K562 (cell line): ENCODE data around the gene IL1F10. TPM values are rescaled to one million over a fixed set of nuclear protein-coding genes. Genes with fewer than 3 reads are reported as not detected.

Experiments
- ATAC-seq: fragments of 200-7000 bp; cut with Tn5 transposase; 3 replicates; pipeline ENCODE4 v1.9.1; 2020; ENCODE audit warnings: moderate library complexity
- BruUV-seq: library from RNA; stranded (reverse); fragments of 400-500 nt; replicated peaks from 2 replicates; lab custom pipeline; 2021; lab: Mats Ljungman, UMichigan
- CTCF ChIA-PET: fragments of 300-600 bp; formaldehyde crosslinking; extraction: SDS; loops from one replicate; lab custom pipeline; 2021; ENCODE audit warnings: low intra/inter-chr PET ratio; lab: Yijun Ruan, JAX
- POLR2A ChIA-PET: fragments of 300-600, 350-650 bp; sonication (Branson Sonifier 250); formaldehyde crosslinking; extraction: SDS; loops from one replicate; lab custom pipeline; 2021; ENCODE audit warnings: antibody characterized with exemption, inconsistent platforms; lab: Yijun Ruan, JAX
- DNase-seq, 4 experiments: peaks; one replicate each; pipeline versions ENCODE4 v3.0.0 to v3.0.0-alpha.2; 2011 to 2018; ENCODE audit warnings: low spot score in 3 of 4, mixed read lengths in 3 of 4; ENCODE audit errors: extremely low read depth in 1 of 4
- FAIRE-seq: peaks from 2 replicates; lab custom pipeline; 2011; peaks lifted over from hg19 to GRCh38; lab: Jason Lieb, UNC
- H2AFZ ChIP-seq: 2 replicates; pipeline ENCODE4 v1.6.0; 2011; ENCODE audit warnings: low read depth, low read length, control low read depth, inconsistent platforms
- H3K27ac ChIP-seq: fragments of 200-600 bp; 3 replicates; pipeline ENCODE4 v1.8.0; 2011; ENCODE audit warnings: low read depth, mild to moderate bottlenecking, control low read depth, inconsistent platforms, low read length, moderate library complexity, mixed read lengths; ENCODE audit errors: extremely low read depth
- H3K27me3 ChIP-seq, 2 experiments: fragments of 300-600 bp in 1 of 2; 2 replicates in 1 of 2; 3 replicates in 1 of 2; pipeline versions ENCODE4 v1.6.0 to v1.8.0; 2011; ENCODE audit warnings: inconsistent platforms in 2 of 2, low read length in 2 of 2, mild to moderate bottlenecking in 1 of 2, mixed read lengths in 1 of 2, moderate library complexity in 1 of 2; ENCODE audit not compliant: control insufficient read depth in 2 of 2, insufficient read depth in 2 of 2
- H3K36me3 ChIP-seq: fragments of 300-600 bp; 3 replicates; pipeline ENCODE4 v1.8.0; 2011; ENCODE audit warnings: mild to moderate bottlenecking, low read length, inconsistent platforms; ENCODE audit not compliant: control insufficient read depth, insufficient read depth
- H3K4me1 ChIP-seq, 2 experiments: fragments of 200-600 bp in 1 of 2; replicated peaks in 1 of 2; 2 replicates in 1 of 2; 3 replicates in 1 of 2; pipeline versions ENCODE4 v1.5.1 to v1.8.0; 2011; ENCODE audit warnings: inconsistent platforms in 2 of 2, low read length in 2 of 2, mild to moderate bottlenecking in 1 of 2, mixed read lengths in 1 of 2, moderate library complexity in 1 of 2; ENCODE audit not compliant: control insufficient read depth in 2 of 2, insufficient read depth in 2 of 2
- H3K4me2 ChIP-seq: 2 replicates; pipeline ENCODE4 v1.6.1; 2011; ENCODE audit warnings: low read length, control low read depth, inconsistent platforms, mixed read lengths; ENCODE audit not compliant: insufficient read depth
- H3K4me3 ChIP-seq: fragments of 200-600 bp; sonication (generic), shearing (Covaris generic); 2 replicates; pipeline ENCODE4 v1.5.1; 2016; ENCODE audit warnings: control low read depth, inconsistent platforms
- H3K79me2 ChIP-seq: fragments of 200-600 bp; 3 replicates; pipeline ENCODE4 v1.8.0; 2011; ENCODE audit warnings: low read length, inconsistent platforms; ENCODE audit not compliant: control insufficient read depth, insufficient read depth
- H3K9ac ChIP-seq, 2 experiments: 2 replicates each; pipeline versions ENCODE4 v1.6.0 to v1.6.1; 2011; ENCODE audit warnings: low read depth in 2 of 2, low read length in 2 of 2, control low read depth in 1 of 2, inconsistent platforms in 1 of 2, mild to moderate bottlenecking in 1 of 2, mixed read lengths in 1 of 2; ENCODE audit not compliant: insufficient read depth in 1 of 2
- H3K9me1 ChIP-seq: one replicate; pipeline ENCODE4 v1.6.0; 2011; ENCODE audit warnings: inconsistent platforms, mild to moderate bottlenecking, low read length, moderate library complexity; ENCODE audit not compliant: control insufficient read depth, insufficient read depth
- H3K9me3 ChIP-seq: replicated peaks from 2 replicates; pipeline ENCODE4 v1.5.1; 2011; ENCODE audit warnings: low read depth, low read length, inconsistent platforms; ENCODE audit not compliant: control insufficient read depth, insufficient read depth
- H4K20me1 ChIP-seq: replicated peaks from 2 replicates; pipeline ENCODE4 v1.6.1; 2011; ENCODE audit warnings: low read length, inconsistent platforms, mixed read lengths; ENCODE audit not compliant: control insufficient read depth, insufficient read depth
- E2F1 ChIP-seq: sonication (generic); formaldehyde crosslinking; IDR thresholded peaks from 2 replicates; pipeline ENCODE4 v1.8.1; 2023; ENCODE audit warnings: mild to moderate bottlenecking, missing genetic modification reagents, moderate library complexity
- E2F5 ChIP-seq: sonication (generic); formaldehyde crosslinking; IDR thresholded peaks from 2 replicates; pipeline ENCODE4 v1.8.0; 2022; ENCODE audit warnings: mild to moderate bottlenecking, missing genetic modification reagents
- JUND ChIP-seq, 2 experiments: IDR thresholded peaks; 2 replicates in 1 of 2; 3 replicates in 1 of 2; pipeline ENCODE4 v1.6.1; 2011; ENCODE audit warnings: borderline replicate concordance in 2 of 2, low read depth in 2 of 2, low read length in 2 of 2, improper control_type of control experiment in 1 of 2, missing biosample characterization in 1 of 2, missing genetic modification characterization in 1 of 2, missing genetic modification reagents in 1 of 2
- PATZ1 ChIP-seq: fragments of 250-450 bp; sonication (Bioruptor Pico); IDR thresholded peaks from 2 replicates; pipeline ENCODE4 v1.5.0; 2020; ENCODE audit warnings: mild to moderate bottlenecking, borderline replicate concordance
- POLR2AphosphoS5 ChIP-seq: IDR thresholded peaks from 2 replicates; pipeline ENCODE4 v1.6.1; 2011; ENCODE audit warnings: mild to moderate bottlenecking, low read depth, low read length, moderate library complexity; ENCODE audit not compliant: control insufficient read depth, insufficient read depth
- RREB1 ChIP-seq: fragments of 250-450 bp; sonication (Bioruptor Pico); IDR thresholded peaks from 2 replicates; pipeline ENCODE4 v1.4.0; 2020
- STAT6 ChIP-seq: sonication (generic); formaldehyde crosslinking; IDR thresholded peaks from 2 replicates; pipeline ENCODE4 v1.8.1; 2023; ENCODE audit warnings: mild to moderate bottlenecking, missing genetic modification reagents
- WGBS: fragments of 100-300 bp; shearing (Covaris generic); methylation state at CpG from one replicate; pipeline ENCODE4 v1.1.6; 2016; ENCODE audit warnings: low coverage, mixed read lengths; ENCODE audit not compliant: insufficient coverage; ENCODE audit errors: missing lambda C conversion rate; 5-methylcytosine and 5-hydroxymethylcytosine counted together
- in situ Hi-C: fragments of 300-500 bp; cut with MboI; formaldehyde crosslinking; loops from 4 replicates; pipeline ENCODE4 v1.15.0; 2018; ENCODE audit warnings: inconsistent platforms, mixed read lengths
- intact Hi-C: fragments of 100-400 bp; cut with micrococcal nuclease; formaldehyde crosslinking; loops from 2 replicates; pipeline ENCODE4 v1.14.2; 2022
- polyA plus RNA-seq, 8 experiments: library from polyadenylated mRNA; depleted of rRNA in 4 of 8; stranded (reverse) in 5 of 8; unstranded in 3 of 8; fragments of >200 nt; fragmentation: Nextera tagmentation in 2 of 8; fragmentation: Illumina TruSeq in 1 of 8; extraction: Ambion mirVana in 2 of 8; extraction: Trizol in 1 of 8; gene quantifications; 2 replicates each; pipeline versions ENCODE4 v1.2.1 to v1.2.3, GENCODE V29; 2011 to 2014; ENCODE audit warnings: inconsistent platforms in 1 of 8, missing spikeins in 1 of 8
- total RNA-seq, 7 experiments: library from RNA; depleted of rRNA in 6 of 7; stranded (reverse); fragments of >200 nt in 6 of 7; fragmentation: Illumina TruSeq in 2 of 7; extraction: Trizol in 2 of 7; gene quantifications; 2 replicates each; pipeline versions ENCODE4 v1.2.1 to v1.2.3, GENCODE V29; 2011 to 2021; ENCODE audit warnings: low replicate concordance in 1 of 7

IL1F10 gene
- total and polyA plus RNA-seq, 9 of the 15 experiments (the other 6 are each of a cell fraction or from before 2014, with no cell fraction given): not detected

- POLR2A ChIA-PET: interaction anchor here (1.1 kb wide), 1 partner anchor 9 kb away, joined by 3 read pairs; no protein-coding TSS in a partner anchor
- H3K9me1 ChIP-seq: no peaks in the 10 kb centered on the region
- no TSS peak for BruUV-seq
Observed at GRCh38 chr2:113021312-113021711, 46.5 kb upstream of the IL1F10 start.

More at GRCh38 chr2:113021312-113021711, 46.5 kb upstream of the IL1F10 start:
- Histone ChIP-seq H3K79me2 (no peaks in the 10 kb centered on the region), H2AFZ (no peak overlapping the region), H4K20me1 (no peaks in the 10 kb centered on the region), H3K4me3 (no peak overlapping the region), H3K4me2 (no peak overlapping the region), H3K27me3 (no peaks in the 10 kb centered on the region), H3K36me3 (no peaks in the 10 kb centered on the region), H3K27ac (no peak overlapping the region), H3K9me3 (no peaks in the 10 kb centered on the region), H3K9ac (no peak overlapping the region), H3K4me1 (peaks cover 0 to 2% of the 10 kb centered on the region in 2 experiments; a peak in 1 of 5 replicates)
- intact Hi-C loops (no loop called here), in situ Hi-C loops (no loop called here)
- ATAC-seq (no peak), DNase-seq (no peak), FAIRE-seq (no peak)
- WGBS: 27% methylated on average over 4 of the region's 4 CpGs
- CTCF ChIA-PET: no interaction called here
- no peak for TF ChIP-seq JUND (IDR thresholded peaks at IDR 0.05; ENCODE audit: borderline replicate concordance, low read depth, low read length)
- TF ChIP-seq JUND (tag; IDR thresholded peaks at IDR 0.05; ENCODE audit: borderline replicate concordance, low read depth, low read length): no peak
- TF ChIP-seq E2F1: no peak
- TF ChIP-seq POLR2AphosphoS5: no peak
- no peak for TF ChIP-seq RREB1
- no peak for TF ChIP-seq STAT6 (CRISPR knock-in tag)
- TF ChIP-seq E2F5 (CRISPR knock-in tag): no peak
- no peak for TF ChIP-seq PATZ1 (CRISPR knock-in tag)
